Sigmoid colon (tissue), 4 donors: ENCODE measurements around the gene GLYAT.

Experiments
- POLR2AphosphoS5 ChIP-seq, 4 donors: sonication (generic); formaldehyde crosslinking; IDR thresholded peaks; one replicate each; pipeline ENCODE4 v1.6.1; 2017; ENCODE audit warnings: antibody characterized with exemption in 4 of 4
- TF ChIP-seq, protein P1 (sequence below), 4 experiments: fragments of 450-650 bp in 3 of 4; fragments of 200-600 bp in 1 of 4; IDR thresholded peaks; one replicate each; pipeline ENCODE4 v1.5.1; 2016 to 2019; ENCODE audit warnings: antibody characterized with exemption in 4 of 4, mild to moderate bottlenecking in 3 of 4, moderate library complexity in 2 of 4

GRCh38 chr11:58739725-58740430 lies 8.1 kb upstream of the GLYAT start:
- TF ChIP-seq, protein P1, sequence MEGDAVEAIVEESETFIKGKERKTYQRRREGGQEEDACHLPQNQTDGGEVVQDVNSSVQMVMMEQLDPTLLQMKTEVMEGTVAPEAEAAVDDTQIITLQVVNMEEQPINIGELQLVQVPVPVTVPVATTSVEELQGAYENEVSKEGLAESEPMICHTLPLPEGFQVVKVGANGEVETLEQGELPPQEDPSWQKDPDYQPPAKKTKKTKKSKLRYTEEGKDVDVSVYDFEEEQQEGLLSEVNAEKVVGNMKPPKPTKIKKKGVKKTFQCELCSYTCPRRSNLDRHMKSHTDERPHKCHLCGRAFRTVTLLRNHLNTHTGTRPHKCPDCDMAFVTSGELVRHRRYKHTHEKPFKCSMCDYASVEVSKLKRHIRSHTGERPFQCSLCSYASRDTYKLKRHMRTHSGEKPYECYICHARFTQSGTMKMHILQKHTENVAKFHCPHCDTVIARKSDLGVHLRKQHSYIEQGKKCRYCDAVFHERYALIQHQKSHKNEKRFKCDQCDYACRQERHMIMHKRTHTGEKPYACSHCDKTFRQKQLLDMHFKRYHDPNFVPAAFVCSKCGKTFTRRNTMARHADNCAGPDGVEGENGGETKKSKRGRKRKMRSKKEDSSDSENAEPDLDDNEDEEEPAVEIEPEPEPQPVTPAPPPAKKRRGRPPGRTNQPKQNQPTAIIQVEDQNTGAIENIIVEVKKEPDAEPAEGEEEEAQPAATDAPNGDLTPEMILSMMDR (IDR thresholded peaks at IDR 0.05) = no peak
- TF ChIP-seq POLR2AphosphoS5 (IDR thresholded peaks at IDR 0.05) = no peak
